A549 (cell line): Measurements from ENCODE around the gene C4orf33. TPM values are rescaled to one million over a fixed set of nuclear protein-coding genes. Genes with fewer than 3 reads are reported as not detected.

ENCODE experiments used
- ATAC-seq, 2 experiments: fragments of 200-7000 bp in 1 of 2; fragments of >200 bp in 1 of 2; cut with Nextera tagmentation in 1 of 2; cut with Tn5 transposase in 1 of 2; 3 replicates each; pipeline versions ENCODE4 v1.8.0 to v1.9.1; 2018 to 2020; ENCODE audit warnings: mild to moderate bottlenecking in 1 of 2, moderate library complexity in 1 of 2
- CTCF ChIA-PET: fragments of 300-600 bp; sonication (Branson Sonifier 250); formaldehyde crosslinking; extraction: SDS; loops from one replicate; lab custom pipeline; 2021; ENCODE audit warnings: antibody characterized with exemption, inconsistent platforms; lab: Yijun Ruan, JAX
- POLR2A ChIA-PET: fragments of 350-600 bp; formaldehyde crosslinking; extraction: SDS; loops from one replicate; lab custom pipeline; 2021; ENCODE audit warnings: antibody characterized with exemption, inconsistent platforms; lab: Yijun Ruan, JAX
- DNase-seq, 2 experiments: peaks; one replicate each; pipeline versions ENCODE4 v3.0.0 to v3.0.0-alpha.2; 2011 to 2016; ENCODE audit warnings: low read depth in 1 of 2, low spot score in 1 of 2
- FAIRE-seq: peaks from 2 replicates; lab custom pipeline; 2011; peaks lifted over from hg19 to GRCh38; lab: Jason Lieb, UNC
- H3K27ac ChIP-seq, 2 experiments: fragments of >200 bp; sonication (Bioruptor Twin); formaldehyde crosslinking; 3 replicates each; pipeline ENCODE4 v1.5.1; 2016 to 2017
- H3K4me1 ChIP-seq: fragments of >200 bp; sonication (Bioruptor Twin); formaldehyde crosslinking; 3 replicates; pipeline ENCODE4 v1.6.1; 2016
- H3K4me2 ChIP-seq: fragments of >200 bp; sonication (Bioruptor Twin); formaldehyde crosslinking; 3 replicates; pipeline ENCODE4 v1.6.1; 2016
- H3K4me3 ChIP-seq: fragments of >200 bp; sonication (Bioruptor Twin); formaldehyde crosslinking; 3 replicates; pipeline ENCODE4 v1.5.1; 2016
- H3K9me3 ChIP-seq: fragments of >200 bp; sonication (Bioruptor Twin); formaldehyde crosslinking; 3 replicates; pipeline ENCODE4 v1.6.1; 2016
- BHLHE40 ChIP-seq: IDR thresholded peaks from 2 replicates; pipeline ENCODE4 v1.6.1; 2012; ENCODE audit warnings: low read depth, low read length, inconsistent platforms
- CHD4 ChIP-seq: fragments of 200-600 bp; sonication (generic); IDR thresholded peaks from 2 replicates; pipeline ENCODE4 v1.6.1; 2016; ENCODE audit warnings: antibody characterized with exemption, mild to moderate bottlenecking, borderline replicate concordance
- EHF ChIP-seq: fragments of 250-450 bp; sonication (Bioruptor Pico); IDR thresholded peaks from 2 replicates; pipeline ENCODE4 v1.5.0; 2020; ENCODE audit warnings: mild to moderate bottlenecking
- EHMT2 ChIP-seq: fragments of 200-600 bp; sonication (generic); IDR thresholded peaks from 2 replicates; pipeline ENCODE4 v1.6.1; 2016; ENCODE audit warnings: antibody characterized with exemption, low read depth, mild to moderate bottlenecking, moderate library complexity
- ESRRA ChIP-seq: fragments of 150-350 bp; IDR thresholded peaks from 2 replicates; pipeline ENCODE4 v1.6.1; 2014; ENCODE audit warnings: mild to moderate bottlenecking, low read length, borderline replicate concordance
- GATA3 ChIP-seq: IDR thresholded peaks from 2 replicates; pipeline ENCODE4 v1.6.1; 2012; ENCODE audit warnings: borderline replicate concordance
- HEYL ChIP-seq: fragments of 250-450 bp; sonication (Bioruptor Pico); IDR thresholded peaks from 2 replicates; pipeline ENCODE4 v1.8.0; 2021; ENCODE audit warnings: mild to moderate bottlenecking, moderate library complexity
- HOXB13 ChIP-seq: fragments of 250-450 bp; sonication (Bioruptor Pico); IDR thresholded peaks from 2 replicates; pipeline ENCODE4 v1.5.0; 2020; ENCODE audit warnings: low read depth, mild to moderate bottlenecking, moderate library complexity
- HOXB5 ChIP-seq: fragments of 250-450 bp; sonication (Bioruptor Pico); IDR thresholded peaks from 2 replicates; pipeline ENCODE4 v1.5.0; 2020; ENCODE audit warnings: mild to moderate bottlenecking, moderate library complexity
- JUN ChIP-seq, 2 experiments: fragments of >200 bp; sonication (Bioruptor Twin); formaldehyde crosslinking; IDR thresholded peaks; 2 replicates in 1 of 2; 3 replicates in 1 of 2; pipeline ENCODE4 v1.6.1; 2016 to 2017
- KDM5A ChIP-seq: fragments of 200-600 bp; sonication (generic); IDR thresholded peaks from 2 replicates; pipeline ENCODE4 v1.6.1; 2016; ENCODE audit warnings: antibody characterized with exemption, mild to moderate bottlenecking
- MAFK ChIP-seq: fragments of 450-650 bp; IDR thresholded peaks from 2 replicates; pipeline ENCODE4 v1.6.1; 2014; ENCODE audit not compliant: partially characterized antibody
- MAZ ChIP-seq: fragments of 150-350 bp; IDR thresholded peaks from 2 replicates; pipeline ENCODE4 v1.6.1; 2014; ENCODE audit warnings: antibody characterized with exemption, low read depth, low read length, borderline replicate concordance
- NFE2L2 ChIP-seq: fragments of 150-350 bp; conservative IDR thresholded peaks from 2 replicates; pipeline ENCODE4 v1.6.1; 2014; ENCODE audit warnings: low read length
- NPAS2 ChIP-seq: fragments of 250-450 bp; sonication (Bioruptor Pico); IDR thresholded peaks from 2 replicates; pipeline ENCODE4 v1.8.0; 2022; ENCODE audit warnings: mild to moderate bottlenecking, moderate library complexity, borderline replicate concordance
- NR3C1 ChIP-seq: fragments of >200 bp; sonication (Bioruptor Twin); formaldehyde crosslinking; IDR thresholded peaks from 3 replicates; pipeline ENCODE4 v1.6.1; 2017
- PHF8 ChIP-seq: fragments of 200-600 bp; sonication (generic); IDR thresholded peaks from 2 replicates; pipeline ENCODE4 v1.6.1; 2016; ENCODE audit warnings: low read depth, mild to moderate bottlenecking, antibody characterized with exemption, moderate library complexity, borderline replicate concordance
- RAD21 ChIP-seq, 2 experiments: fragments of >200 bp in 1 of 2; sonication (Bioruptor Twin) in 1 of 2; formaldehyde crosslinking in 1 of 2; IDR thresholded peaks in 1 of 2; conservative IDR thresholded peaks in 1 of 2; 2 replicates in 1 of 2; 3 replicates in 1 of 2; pipeline ENCODE4 v1.6.1; 2012 to 2018; ENCODE audit warnings: inconsistent platforms in 1 of 2
- RARB ChIP-seq: fragments of 250-450 bp; sonication (Bioruptor Pico); IDR thresholded peaks from 2 replicates; pipeline ENCODE4 v1.8.0; 2021; ENCODE audit warnings: mild to moderate bottlenecking, moderate library complexity
- RFX5 ChIP-seq: fragments of 450-650 bp; IDR thresholded peaks from 2 replicates; pipeline ENCODE4 v1.7.1; 2014; ENCODE audit warnings: antibody characterized with exemption, mild to moderate bottlenecking, moderate library complexity
- SREBF2 ChIP-seq: fragments of 450-650 bp; IDR thresholded peaks from 2 replicates; pipeline ENCODE4 v1.6.1; 2014; ENCODE audit warnings: mild to moderate bottlenecking, moderate library complexity
- TP53 ChIP-seq: fragments of 250-450 bp; sonication (Bioruptor Pico); IDR thresholded peaks from 2 replicates; pipeline ENCODE4 v1.5.0; 2021; ENCODE audit warnings: mild to moderate bottlenecking, moderate library complexity
- ZNF302 ChIP-seq: fragments of 250-450 bp; sonication (Bioruptor Pico); IDR thresholded peaks from 2 replicates; pipeline ENCODE4 v1.9.0; 2021; ENCODE audit warnings: inconsistent platforms, mild to moderate bottlenecking, moderate library complexity
- WGBS: methylation state at CpG from one replicate; pipeline ENCODE4 v1.1.6; 2017; ENCODE audit errors: missing lambda C conversion rate; 5-methylcytosine and 5-hydroxymethylcytosine counted together
- polyA plus RNA-seq, 4 experiments: library from polyadenylated mRNA; depleted of rRNA in 3 of 4; stranded (reverse); fragments of >200 nt; fragmentation: RNase III in 1 of 4; extraction: RNeasy Plus Mini Kit Qiagen cat#74134 plus additional on column Dnase treatment in 1 of 4; gene quantifications; 2 replicates in 3 of 4; 3 replicates in 1 of 4; pipeline ENCODE4 v1.2.3, GENCODE V29; 2011 to 2017
- TF ChIP-seq, protein P1 (sequence below): fragments of 250-450 bp; sonication (Bioruptor Pico); IDR thresholded peaks from 2 replicates; pipeline ENCODE4 v1.5.0; 2021; ENCODE audit warnings: mild to moderate bottlenecking, moderate library complexity, borderline replicate concordance
- TF ChIP-seq, protein P2 (sequence below): fragments of 450-650 bp; IDR thresholded peaks from 2 replicates; pipeline ENCODE4 v1.6.1; 2014; ENCODE audit warnings: antibody characterized with exemption
- TF ChIP-seq, protein P3 (sequence below): IDR thresholded peaks from 2 replicates; pipeline ENCODE4 v1.6.1; 2012

The C4orf33 gene
- polyA plus RNA-seq, 2 of the 4 experiments (the other 2 are of a cell fraction), result 8.6 to 18.8 TPM

DNA sequence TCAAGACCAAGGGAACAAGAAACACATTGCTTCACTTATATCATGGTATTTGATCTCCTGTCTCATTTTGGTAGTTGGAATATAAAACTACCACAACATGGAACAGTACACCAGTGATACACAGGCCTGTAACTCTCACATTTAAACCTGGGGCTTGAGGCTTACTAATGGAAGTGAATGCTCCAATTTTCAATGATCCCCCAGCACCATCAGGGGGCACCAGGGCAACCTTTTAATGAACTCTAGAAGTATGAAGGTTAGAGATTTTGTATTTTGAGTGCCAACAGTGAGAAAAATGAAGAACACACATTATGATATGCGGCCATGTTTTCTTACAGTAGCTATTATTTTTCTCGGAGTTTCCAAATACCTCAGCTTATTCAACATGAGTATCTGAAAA is 50.7 kb downstream of the C4orf33 start:
- Histone ChIP-seq H3K4me1 (no peaks in the 10 kb centered on the region), H3K4me2 (no peak overlapping the region), H3K9me3 (no peaks in the 10 kb centered on the region), H3K27ac (no peak overlapping the region), H3K4me3 (no peak overlapping the region)
- FAIRE-seq, result no peak
- 63% methylated on average over 2 of the region's 2 CpGs for WGBS
- no peak for DNase-seq
- no peak for TF ChIP-seq MAFK
- TF ChIP-seq, protein P1, sequence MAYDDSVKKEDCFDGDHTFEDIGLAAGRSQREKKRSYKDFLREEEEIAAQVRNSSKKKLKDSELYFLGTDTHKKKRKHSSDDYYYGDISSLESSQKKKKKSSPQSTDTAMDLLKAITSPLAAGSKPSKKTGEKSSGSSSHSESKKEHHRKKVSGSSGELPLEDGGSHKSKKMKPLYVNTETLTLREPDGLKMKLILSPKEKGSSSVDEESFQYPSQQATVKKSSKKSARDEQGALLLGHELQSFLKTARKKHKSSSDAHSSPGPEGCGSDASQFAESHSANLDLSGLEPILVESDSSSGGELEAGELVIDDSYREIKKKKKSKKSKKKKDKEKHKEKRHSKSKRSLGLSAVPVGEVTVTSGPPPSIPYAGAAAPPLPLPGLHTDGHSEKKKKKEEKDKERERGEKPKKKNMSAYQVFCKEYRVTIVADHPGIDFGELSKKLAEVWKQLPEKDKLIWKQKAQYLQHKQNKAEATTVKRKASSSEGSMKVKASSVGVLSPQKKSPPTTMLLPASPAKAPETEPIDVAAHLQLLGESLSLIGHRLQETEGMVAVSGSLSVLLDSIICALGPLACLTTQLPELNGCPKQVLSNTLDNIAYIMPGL (CRISPR knock-in tag), result no peak
- no peak for TF ChIP-seq ESRRA
- TF ChIP-seq RAD21 (conservative IDR thresholded peaks at IDR 0.05 in 1 of 2, IDR thresholded peaks at IDR 0.05 in 1 of 2), result no peak
- no peak for TF ChIP-seq NR3C1
- no peak for TF ChIP-seq KDM5A
- no peak for TF ChIP-seq MAZ
- no peak for TF ChIP-seq HEYL
- no peak for TF ChIP-seq BHLHE40
- no peak for TF ChIP-seq NPAS2
- no peak for TF ChIP-seq HOXB13 (CRISPR knock-in tag)
- TF ChIP-seq, protein P2, sequence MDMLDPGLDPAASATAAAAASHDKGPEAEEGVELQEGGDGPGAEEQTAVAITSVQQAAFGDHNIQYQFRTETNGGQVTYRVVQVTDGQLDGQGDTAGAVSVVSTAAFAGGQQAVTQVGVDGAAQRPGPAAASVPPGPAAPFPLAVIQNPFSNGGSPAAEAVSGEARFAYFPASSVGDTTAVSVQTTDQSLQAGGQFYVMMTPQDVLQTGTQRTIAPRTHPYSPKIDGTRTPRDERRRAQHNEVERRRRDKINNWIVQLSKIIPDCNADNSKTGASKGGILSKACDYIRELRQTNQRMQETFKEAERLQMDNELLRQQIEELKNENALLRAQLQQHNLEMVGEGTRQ, result no peak
- TF ChIP-seq EHF (CRISPR knock-in tag), result no peak
- TF ChIP-seq EHMT2, result no peak
- no peak for TF ChIP-seq RARB
- TF ChIP-seq SREBF2, result no peak
- TF ChIP-seq CHD4, result no peak
- TF ChIP-seq HOXB5 (CRISPR knock-in tag), result no peak
- POLR2A ChIA-PET, result no interaction called here
- CTCF ChIA-PET, result no interaction called here
- no peak for ATAC-seq

DNA sequence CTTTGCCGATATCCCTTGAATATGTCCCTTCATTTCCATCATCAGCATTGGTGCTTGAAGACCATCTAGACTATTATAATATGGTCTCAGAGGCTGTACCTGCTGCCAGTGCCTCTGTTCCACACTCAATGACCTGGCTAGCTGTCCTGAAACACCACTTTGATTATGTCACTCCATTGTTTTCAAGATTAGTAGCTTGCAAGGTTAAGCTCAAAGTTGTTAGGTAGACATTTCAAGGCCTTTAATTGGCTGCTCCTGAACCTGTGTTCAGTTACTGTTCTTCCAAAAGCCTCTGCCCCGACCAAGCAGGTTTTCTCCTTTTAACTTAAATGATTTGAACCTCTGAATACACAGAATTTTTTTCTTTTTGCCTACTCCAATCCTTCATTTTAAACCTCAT is 52.9 kb downstream of the C4orf33 start:
- POLR2A ChIA-PET, result no interaction called here
- no peaks in the 10 kb centered on the region for H3K4me1 ChIP-seq
- FAIRE-seq, result no peak
- TF ChIP-seq MAZ (no peak), TP53 (CRISPR knock-in tag) (no peak), PHF8 (no peak), NFE2L2 (no peak), GATA3 (no peak), SREBF2 (no peak), RFX5 (no peak), ZNF302 (CRISPR knock-in tag) (no peak), EHMT2 (no peak), MAFK (no peak), JUN (IDR thresholded peaks at IDR 0.05) (no peak)
- TF ChIP-seq, protein P3, sequence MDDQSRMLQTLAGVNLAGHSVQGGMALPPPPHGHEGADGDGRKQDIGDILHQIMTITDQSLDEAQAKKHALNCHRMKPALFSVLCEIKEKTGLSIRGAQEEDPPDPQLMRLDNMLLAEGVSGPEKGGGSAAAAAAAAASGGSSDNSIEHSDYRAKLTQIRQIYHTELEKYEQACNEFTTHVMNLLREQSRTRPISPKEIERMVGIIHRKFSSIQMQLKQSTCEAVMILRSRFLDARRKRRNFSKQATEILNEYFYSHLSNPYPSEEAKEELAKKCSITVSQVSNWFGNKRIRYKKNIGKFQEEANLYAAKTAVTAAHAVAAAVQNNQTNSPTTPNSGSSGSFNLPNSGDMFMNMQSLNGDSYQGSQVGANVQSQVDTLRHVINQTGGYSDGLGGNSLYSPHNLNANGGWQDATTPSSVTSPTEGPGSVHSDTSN, result no peak
- TF ChIP-seq, all 56 proteins: peak for 0
- ATAC-seq (no peak), DNase-seq (no peak)
- whole genome bisulfite sequencing, result 34% methylated on average over 2 of the region's 2 CpGs
- Histone ChIP-seq H3K4me2 (no peak overlapping the region), H3K27ac (no peak overlapping the region), H3K9me3 (no peaks in the 10 kb centered on the region), H3K4me3 (no peak overlapping the region)
- CTCF ChIA-PET, result interaction anchor here (0.6 kb wide), 1 partner anchor 9 kb away, joined by 3 read pairs; no protein-coding TSS in a partner anchor
